Dermis lymphatic vessel endothelial cell (primary cell): ENCODE data around the gene ARHGEF39. TPM values are rescaled to one million over a fixed set of nuclear protein-coding genes. Genes with fewer than 3 reads are reported as not detected.

Experiments
- total RNA-seq: library from RNA; depleted of rRNA; stranded (reverse); fragments of >200 nt; gene quantifications from 2 replicates; pipeline ENCODE4 v1.2.1, GENCODE V29; 2014

Gene ARHGEF39
- 0.17 and 0.33 TPM in 2 replicates for total RNA-seq

GRCh38 chr9:35664531-35665470 lies at the start of gene ARHGEF39:
TSS of gene ARHGEF39 (minus strand) at chr9:35665195. CDS start at chr9:35665169, 26 bp downstream.

GRCh38 chr9:35689542-35690293 lies 24.7 kb upstream of the ARHGEF39 start, which contains the start of gene TPM2:
TSS of gene TPM2 (minus strand) at chr9:35689925. CDS start at chr9:35689817, 108 bp downstream.

GRCh38 chr9:35673132-35674024 lies 8.4 kb upstream of the ARHGEF39 start, which contains the start of gene CA9:
TSS of gene CA9 (plus strand) at chr9:35673928. CDS start at chr9:35673960, 32 bp downstream.

GRCh38 chr9:35658137-35658967 lies 6.6 kb downstream of the ARHGEF39 start, which contains the start of gene CCDC107:
TSS of gene CCDC107 (plus strand) at chr9:35658292. CDS start at chr9:35658380, 88 bp downstream.

GRCh38 chr9:35657546-35658136 lies 7.4 kb downstream of the ARHGEF39 start, which contains the start of gene RMRP:
TSS of gene RMRP (minus strand) at chr9:35658019.

GRCh38 chr9:35650341-35651158 lies 14.4 kb downstream of the ARHGEF39 start, which contains the start of gene SIT1:
TSS of gene SIT1 (minus strand) at chr9:35650931. CDS start at chr9:35650853, 78 bp downstream.

GRCh38 chr9:35618325-35618727 lies 46.7 kb downstream of the ARHGEF39 start, which contains the start of gene CD72:
TSS of gene CD72 (minus strand) at chr9:35618413. CDS start at chr9:35618303, 110 bp downstream.

Other genes starting within 250 kb of the ARHGEF39 start
- gene RUSC2, start 175.1 kb downstream of the ARHGEF39 start, total RNA-seq, result 5.2 and 10.1 TPM in 2 replicates
- gene TESK1, start 59.9 kb downstream of the ARHGEF39 start, total RNA-seq, result 4.6 and 5.7 TPM in 2 replicates
- 0.09 and 0.11 TPM in 2 replicates for gene CD72, start 46.8 kb downstream of the ARHGEF39 start, total RNA-seq
- not detected in 2 replicates for gene SIT1, start 14.3 kb downstream of the ARHGEF39 start, total RNA-seq
- gene RMRP, start 7.2 kb downstream of the ARHGEF39 start, total RNA-seq, result 120,014 and 177,404 TPM in 2 replicates
- gene CCDC107, start 6.9 kb downstream of the ARHGEF39 start, total RNA-seq, result 11.4 and 15.2 TPM in 2 replicates
- 0.09 TPM in 1 of 2 replicates, not detected in the other for gene CA9, start 8.7 kb upstream of the ARHGEF39 start, total RNA-seq
- 5.7 and 12.2 TPM in 2 replicates for gene TPM2, start 24.7 kb upstream of the ARHGEF39 start, total RNA-seq
- gene TLN1, start 67.0 kb upstream of the ARHGEF39 start, total RNA-seq, result 252 and 274 TPM in 2 replicates
- 33.7 and 42.5 TPM in 2 replicates for gene CREB3, start 67.5 kb upstream of the ARHGEF39 start, total RNA-seq
- 41.3 and 66.4 TPM in 2 replicates for gene GBA2, start 84.0 kb upstream of the ARHGEF39 start, total RNA-seq
- 9.5 and 13.0 TPM in 2 replicates for gene RGP1, start 84.1 kb upstream of the ARHGEF39 start, total RNA-seq
- 39.4 and 57.2 TPM in 2 replicates for gene MSMP, start 89.1 kb upstream of the ARHGEF39 start, total RNA-seq
- gene NPR2, start 126.4 kb upstream of the ARHGEF39 start, total RNA-seq, result 0.43 and 0.98 TPM in 2 replicates
- not detected in 2 replicates for gene SPAG8, start 147.1 kb upstream of the ARHGEF39 start, total RNA-seq
- 4.6 and 5.7 TPM in 2 replicates for gene HINT2, start 149.8 kb upstream of the ARHGEF39 start, total RNA-seq
- gene FAM221B, start 163.5 kb upstream of the ARHGEF39 start, total RNA-seq, result not detected in 2 replicates
- 0.11 and 0.17 TPM in 2 replicates for gene TMEM8B, start 164.0 kb upstream of the ARHGEF39 start, total RNA-seq
- not detected in 2 replicates for gene OR13J1, start 205.2 kb upstream of the ARHGEF39 start, total RNA-seq
- gene HRCT1, start 241.0 kb upstream of the ARHGEF39 start, total RNA-seq, result 0.43 and 0.98 TPM in 2 replicates
- gene SPAAR, start 244.3 kb upstream of the ARHGEF39 start, total RNA-seq, result 1.0 and 1.4 TPM in 2 replicates